ENCODE data around the gene SAMD4A. TPM values are rescaled to one million over a fixed set of nuclear protein-coding genes. Genes with fewer than 3 reads are reported as not detected.

SAMD4A gene
- total RNA-seq, 1 experiment from 2014 or later: 9.6 TPM

DNA sequence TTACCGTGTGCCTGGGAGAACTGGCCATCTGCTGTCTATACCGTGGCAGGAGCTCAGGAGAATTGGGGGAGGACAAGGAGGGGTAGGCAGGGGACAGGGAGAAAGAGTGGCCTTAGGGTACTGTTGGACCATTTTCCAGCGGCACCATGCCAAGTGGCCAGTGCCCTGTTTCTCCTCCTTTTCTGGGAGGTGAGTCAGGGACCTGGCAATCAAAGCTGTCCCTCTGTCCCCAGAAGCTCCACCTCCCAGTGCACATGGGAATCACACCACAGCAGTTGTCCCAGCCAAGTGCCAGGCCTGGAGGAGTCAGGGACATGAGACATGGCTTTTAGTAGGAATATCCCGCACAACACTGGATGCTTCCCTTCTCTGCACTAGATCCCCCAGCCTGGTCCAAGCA lies 217.7 kb downstream of the SAMD4A start:
- H3K56ac ChIP-seq (ENCODE audit: insufficient read length, low read depth, low read length): no peak overlapping the region
- H4K20me1 ChIP-seq (ENCODE audit: control insufficient read depth, insufficient read depth, insufficient read length): no peaks in the 10 kb centered on the region
- H4K8ac ChIP-seq (replicated peaks; ENCODE audit: insufficient read length, low read depth, low read length): no peak overlapping the region
- H3K79me1 ChIP-seq (ENCODE audit: insufficient read depth, low read depth, low read length, poor library complexity, severe bottlenecking): no peaks in the 10 kb centered on the region
- Mint-ChIP-seq H3K4me3 (no peak overlapping the region), H3K36me3 (ENCODE audit: insufficient read depth in 1 of 3, low read depth in 3 of 3) (peaks cover 0 to 2% (median 0%) of the 10 kb centered on the region in 3 experiments; a peak in 1 of 7 replicates), H3K4me1 (peaks cover 8% of the 10 kb centered on the region in 2 experiments), H3K27ac (no peak overlapping the region; a peak in 1 of 7 replicates), H3K27me3 (ENCODE audit: low read depth) (no peaks in the 10 kb centered on the region), H3K9me3 (no peaks in the 10 kb centered on the region)
- H4K5ac ChIP-seq (ENCODE audit: insufficient read length, low read depth, low read length): no peak overlapping the region
- H2BK15ac ChIP-seq (ENCODE audit: low read depth, low read length): no peak overlapping the region
- no peak overlapping the region for H2AFZ ChIP-seq (ENCODE audit: low read length)
- H3T11ph ChIP-seq (ENCODE audit: low read length): no peak overlapping the region
- H3K14ac ChIP-seq (ENCODE audit: insufficient read depth, low read length): no peak overlapping the region
- WGBS (ENCODE audit: extremely low coverage, insufficient read length, low lambda C conversion rate): no CpG with 5 or more reads among the region's 4 CpGs
- H2AK5ac ChIP-seq (ENCODE audit: insufficient read length, low read length): no peak overlapping the region
- no peak overlapping the region for H3K4ac ChIP-seq (ENCODE audit: low read depth, low read length)
- no peaks in the 10 kb centered on the region for H3K9me3 ChIP-seq (ENCODE audit: control insufficient read depth, low read depth, low read length)
- H3K4me1 ChIP-seq (ENCODE audit: insufficient read depth, low read length): no peaks in the 10 kb centered on the region
- DNase-seq: no peak
- no peak overlapping the region for H4K91ac ChIP-seq (ENCODE audit: insufficient read length, low read depth, low read length)
- no peak overlapping the region for H3K23ac ChIP-seq (ENCODE audit: insufficient read length, low read depth, low read length)
- no peak overlapping the region for H3K27ac ChIP-seq (ENCODE audit: insufficient read length, low read depth, low read length)
- H3K23me2 ChIP-seq (ENCODE audit: insufficient read length, low read depth, low read length, poor library complexity, severe bottlenecking): no peaks in the 10 kb centered on the region
- no peaks in the 10 kb centered on the region for H3K79me2 ChIP-seq (ENCODE audit: insufficient read depth, low read length)
- no peak overlapping the region for H3K18ac ChIP-seq (ENCODE audit: insufficient read length, low read depth, low read length)
- H3K9ac ChIP-seq (ENCODE audit: extremely low read depth, insufficient read length, low read length): no peak overlapping the region
- H2BK20ac ChIP-seq (ENCODE audit: low read depth, low read length, poor library complexity, severe bottlenecking): no peak overlapping the region
- H3K4me2 ChIP-seq (ENCODE audit: insufficient read depth, insufficient read length, low read length): no peak overlapping the region
- no peaks in the 10 kb centered on the region for H3K27me3 ChIP-seq (ENCODE audit: insufficient read depth, low read length)
- H2BK120ac ChIP-seq (ENCODE audit: low read depth, low read length, poor library complexity, severe bottlenecking): no peak overlapping the region
- no peak overlapping the region for H2BK12ac ChIP-seq (ENCODE audit: insufficient read length, low read depth, low read length)
- TF ChIP-seq, protein P1, sequence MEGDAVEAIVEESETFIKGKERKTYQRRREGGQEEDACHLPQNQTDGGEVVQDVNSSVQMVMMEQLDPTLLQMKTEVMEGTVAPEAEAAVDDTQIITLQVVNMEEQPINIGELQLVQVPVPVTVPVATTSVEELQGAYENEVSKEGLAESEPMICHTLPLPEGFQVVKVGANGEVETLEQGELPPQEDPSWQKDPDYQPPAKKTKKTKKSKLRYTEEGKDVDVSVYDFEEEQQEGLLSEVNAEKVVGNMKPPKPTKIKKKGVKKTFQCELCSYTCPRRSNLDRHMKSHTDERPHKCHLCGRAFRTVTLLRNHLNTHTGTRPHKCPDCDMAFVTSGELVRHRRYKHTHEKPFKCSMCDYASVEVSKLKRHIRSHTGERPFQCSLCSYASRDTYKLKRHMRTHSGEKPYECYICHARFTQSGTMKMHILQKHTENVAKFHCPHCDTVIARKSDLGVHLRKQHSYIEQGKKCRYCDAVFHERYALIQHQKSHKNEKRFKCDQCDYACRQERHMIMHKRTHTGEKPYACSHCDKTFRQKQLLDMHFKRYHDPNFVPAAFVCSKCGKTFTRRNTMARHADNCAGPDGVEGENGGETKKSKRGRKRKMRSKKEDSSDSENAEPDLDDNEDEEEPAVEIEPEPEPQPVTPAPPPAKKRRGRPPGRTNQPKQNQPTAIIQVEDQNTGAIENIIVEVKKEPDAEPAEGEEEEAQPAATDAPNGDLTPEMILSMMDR (conservative IDR thresholded peaks at IDR 0.05): no peak
- H2BK5ac ChIP-seq (ENCODE audit: insufficient read length, low read length): no peak overlapping the region
